Coronary artery (tissue), 2 donors: ENCODE measurements around the gene ACSL6.

Source experiments
- DNase-seq: peaks from one replicate; pipeline ENCODE4 v3.0.0-alpha.2; 2017; ENCODE audit warnings: low spot score
- H3K27ac ChIP-seq, 2 donors: fragments of 200-600 bp; sonication (generic); one replicate each; pipeline ENCODE4 v1.5.1; 2016 to 2019
- H3K4me3 ChIP-seq: fragments of 200-600 bp; sonication (generic); 2 replicates; pipeline ENCODE4 v1.5.1; 2016; ENCODE audit warnings: mild to moderate bottlenecking, moderate library complexity
- CTCF ChIP-seq: fragments of 200-600 bp; sonication (generic); IDR thresholded peaks from one replicate; pipeline ENCODE4 v1.5.1; 2019; ENCODE audit warnings: antibody characterized with exemption

Gene ACSL6

GRCh38 chr5:132037353-132037752 is 25.9 kb upstream of the ACSL6 start:
- no peak overlapping the region for H3K27ac ChIP-seq
- H3K4me3 ChIP-seq = no peak overlapping the region
- DNase-seq = no peak
- no peak for TF ChIP-seq CTCF

- TF ChIP-seq CTCF = no peak
- no peak overlapping the region for H3K27ac ChIP-seq
- no peak overlapping the region for H3K4me3 ChIP-seq
- no peak for DNase-seq
Measured at GRCh38 chr5:132033122-132033521, 21.7 kb upstream of the ACSL6 start.

GRCh38 chr5:132032196-132032595 is 20.7 kb upstream of the ACSL6 start:
- DNase-seq = no peak
- Histone ChIP-seq H3K27ac (no peak overlapping the region), H3K4me3 (no peak overlapping the region)
- no peak for TF ChIP-seq CTCF

- H3K27ac ChIP-seq = no peak overlapping the region
Measured at GRCh38 chr5:132030610-132031009, 19.2 kb upstream of the ACSL6 start.

GRCh38 chr5:132029609-132030330 is 18.3 kb upstream of the ACSL6 start:
- no peak overlapping the region for H3K27ac ChIP-seq
- TF ChIP-seq CTCF = no peak
- no peak overlapping the region for H3K4me3 ChIP-seq
- no peak for DNase-seq

More at GRCh38 chr5:132030610-132031009, 19.2 kb upstream of the ACSL6 start:
- TF ChIP-seq CTCF = no peak
- no peak for DNase-seq
- H3K4me3 ChIP-seq = no peak overlapping the region

GRCh38 chr5:132027027-132027426 is 15.6 kb upstream of the ACSL6 start:
- no peak for DNase-seq
- no peak overlapping the region for H3K4me3 ChIP-seq
- TF ChIP-seq CTCF = no peak
- H3K27ac ChIP-seq = no peak overlapping the region

- TF ChIP-seq CTCF = no peak
- DNase-seq = no peak
- no peak overlapping the region for H3K4me3 ChIP-seq
- no peak overlapping the region for H3K27ac ChIP-seq
Measured at GRCh38 chr5:132026516-132027008, 15.1 kb upstream of the ACSL6 start.
